H1 (cell line): Measurements from ENCODE around the gene GJD4. TPM values are rescaled to one million over a fixed set of nuclear protein-coding genes. Genes with fewer than 3 reads are reported as not detected.

Source experiments
- CTCF ChIA-PET: fragments of 300-600 bp; sonication (Branson Sonifier 250); formaldehyde crosslinking; loops from one replicate; lab custom pipeline; 2021; ENCODE audit not compliant: partially characterized antibody; lab: Charles Lee
- POLR2A ChIA-PET: fragments of 300-600 bp; sonication (Branson Sonifier 250); formaldehyde crosslinking; loops from one replicate; lab custom pipeline; 2021; ENCODE audit warnings: inconsistent platforms; ENCODE audit not compliant: partially characterized antibody; lab: Charles Lee
- DNase-seq, 2 experiments: peaks; one replicate each; pipeline versions ENCODE4 v3.0.0 to v3.0.0-alpha.2; 2010 to 2022; ENCODE audit warnings: low spot score in 2 of 2, low read depth in 1 of 2, mixed read lengths in 1 of 2
- FAIRE-seq: peaks from 2 replicates; lab custom pipeline; 2011; peaks lifted over from hg19 to GRCh38; lab: Jason Lieb, UNC
- H2AFZ ChIP-seq: 2 replicates; pipeline ENCODE4 v1.8.1; 2012; ENCODE audit warnings: low read length, inconsistent platforms
- H2AK5ac ChIP-seq: 2 replicates; pipeline ENCODE4 v1.6.1; 2013; ENCODE audit warnings: low read depth, low read length
- H2BK120ac ChIP-seq: replicated peaks from 2 replicates; pipeline ENCODE3; 2013; ENCODE audit warnings: low read depth, low read length, inconsistent platforms
- H2BK12ac ChIP-seq: 2 replicates; pipeline ENCODE4 v1.6.1; 2013; ENCODE audit warnings: low read depth, low read length
- H2BK15ac ChIP-seq: 2 replicates; pipeline ENCODE4 v1.6.1; 2013; ENCODE audit warnings: low read length
- H2BK20ac ChIP-seq: 2 replicates; pipeline ENCODE4 v1.6.1; 2013; ENCODE audit warnings: low read length
- H2BK5ac ChIP-seq: 2 replicates; pipeline ENCODE4 v1.6.1; 2013; ENCODE audit warnings: low read depth, low read length
- H3K14ac ChIP-seq: 2 replicates; pipeline ENCODE4 v1.6.1; 2013; ENCODE audit warnings: inconsistent platforms; ENCODE audit not compliant: insufficient read length
- H3K18ac ChIP-seq: 2 replicates; pipeline ENCODE4 v1.6.1; 2013; ENCODE audit warnings: low read length; ENCODE audit errors: extremely low read depth
- H3K23ac ChIP-seq: 2 replicates; pipeline ENCODE4 v1.6.1; 2013; ENCODE audit warnings: inconsistent platforms; ENCODE audit not compliant: insufficient read length
- H3K23me2 ChIP-seq: 2 replicates; pipeline ENCODE4 v1.6.1; 2013; ENCODE audit warnings: low read depth, low read length
- H3K27ac ChIP-seq: 2 replicates; pipeline ENCODE4 v1.6.1; 2011; ENCODE audit warnings: low read depth, low read length, inconsistent platforms
- H3K27me3 ChIP-seq, 4 experiments: replicated peaks in 1 of 4; 1 replicate in 1 of 4; 2 replicates in 3 of 4; pipeline versions ENCODE4 v1.6.1 to v1.8.1; 2011 to 2013; ENCODE audit warnings: low read length in 3 of 4, mild to moderate bottlenecking in 3 of 4, inconsistent platforms in 2 of 4, mixed read lengths in 2 of 4, moderate library complexity in 1 of 4; ENCODE audit not compliant: control insufficient read depth in 3 of 4, insufficient read depth in 3 of 4; ENCODE audit errors: extremely low read depth in 1 of 4
- H3K36me3 ChIP-seq, 4 experiments: 2 replicates each; pipeline versions ENCODE4 v1.6.1 to v1.8.1; 2011 to 2013; ENCODE audit warnings: mild to moderate bottlenecking in 4 of 4, low read length in 3 of 4, moderate library complexity in 2 of 4, control low read depth in 1 of 4, inconsistent platforms in 1 of 4; ENCODE audit not compliant: insufficient read depth in 4 of 4, control insufficient read depth in 2 of 4
- H3K4ac ChIP-seq: replicated peaks from 2 replicates; pipeline ENCODE3; 2013; ENCODE audit warnings: low read length, low read depth, mixed read lengths, inconsistent platforms; ENCODE audit not compliant: insufficient read length
- H3K4me1 ChIP-seq, 4 experiments: replicated peaks in 1 of 4; 1 replicate in 1 of 4; 2 replicates in 3 of 4; pipeline versions ENCODE4 v1.6.1 to v1.8.1; 2011 to 2013; ENCODE audit warnings: low read length in 3 of 4, inconsistent platforms in 2 of 4, mixed read lengths in 1 of 4; ENCODE audit not compliant: insufficient read depth in 4 of 4, control insufficient read depth in 3 of 4
- H3K4me2 ChIP-seq, 2 experiments: 2 replicates each; pipeline versions ENCODE4 v1.6.1 to v1.8.1; 2011 to 2013; ENCODE audit warnings: low read depth in 2 of 2, low read length in 2 of 2, control low read depth in 1 of 2, inconsistent platforms in 1 of 2, mild to moderate bottlenecking in 1 of 2; ENCODE audit not compliant: insufficient read depth in 1 of 2
- H3K4me3 ChIP-seq, 4 experiments: fragments of 200-600, 300-600 bp in 1 of 4; sonication (generic), shearing (Covaris generic), sonication (Bioruptor Twin) in 1 of 4; 2 replicates each; pipeline versions ENCODE4 v1.5.1 to v1.8.1; 2011 to 2016; ENCODE audit warnings: low read length in 4 of 4, low read depth in 3 of 4, control low read depth in 2 of 4, inconsistent platforms in 2 of 4, mild to moderate bottlenecking in 2 of 4, mixed read lengths in 1 of 4, moderate library complexity in 1 of 4; ENCODE audit not compliant: insufficient read depth in 2 of 4; ENCODE audit errors: extremely low read depth in 1 of 4
- H3K56ac ChIP-seq: replicated peaks from 2 replicates; pipeline ENCODE3; 2013; ENCODE audit warnings: low read depth, mild to moderate bottlenecking, mixed read lengths, low read length, inconsistent platforms; ENCODE audit not compliant: insufficient read length
- H3K79me1 ChIP-seq: 2 replicates; pipeline ENCODE4 v1.6.1; 2013; ENCODE audit warnings: low read depth, low read length, control low read depth
- H3K79me2 ChIP-seq, 2 experiments: 2 replicates each; pipeline versions ENCODE4 v1.6.1 to v1.8.1; 2012 to 2013; ENCODE audit warnings: low read length in 2 of 2, mild to moderate bottlenecking in 2 of 2, inconsistent platforms in 1 of 2; ENCODE audit not compliant: insufficient read depth in 2 of 2, control insufficient read depth in 1 of 2
- H3K9ac ChIP-seq, 4 experiments: replicated peaks in 1 of 4; 1 replicate in 1 of 4; 2 replicates in 3 of 4; pipeline versions ENCODE4 v1.6.1 to v1.8.1; 2011 to 2013; ENCODE audit warnings: low read depth in 3 of 4, low read length in 3 of 4, control low read depth in 2 of 4, mild to moderate bottlenecking in 2 of 4, moderate library complexity in 2 of 4, inconsistent platforms in 1 of 4; ENCODE audit errors: extremely low read depth in 1 of 4
- H3K9me3 ChIP-seq, 2 experiments: 2 replicates each; pipeline versions ENCODE4 v1.6.1 to v1.8.1; 2012 to 2013; ENCODE audit warnings: mild to moderate bottlenecking in 2 of 2, moderate library complexity in 2 of 2, control low read depth in 1 of 2, inconsistent platforms in 1 of 2, low read depth in 1 of 2, low read length in 1 of 2, mixed read lengths in 1 of 2; ENCODE audit not compliant: insufficient read depth in 2 of 2
- H4K20me1 ChIP-seq, 2 experiments: replicated peaks in 1 of 2; 2 replicates each; pipeline versions ENCODE3 to v1.8.1; 2011 to 2013; ENCODE audit warnings: inconsistent platforms in 2 of 2, low read length in 2 of 2, mild to moderate bottlenecking in 1 of 2; ENCODE audit not compliant: insufficient read depth in 2 of 2, control insufficient read depth in 1 of 2
- H4K5ac ChIP-seq: 2 replicates; pipeline ENCODE4 v1.6.1; 2013; ENCODE audit warnings: low read length, low read depth, mixed read lengths, inconsistent platforms; ENCODE audit not compliant: insufficient read length
- H4K8ac ChIP-seq: 2 replicates; pipeline ENCODE4 v1.8.0; 2013; ENCODE audit warnings: mild to moderate bottlenecking, moderate library complexity, low read length, inconsistent platforms; ENCODE audit not compliant: insufficient read depth; ENCODE audit errors: extremely low read depth
- H4K91ac ChIP-seq: replicated peaks from 2 replicates; pipeline ENCODE3; 2013; ENCODE audit warnings: low read length, mixed read lengths, inconsistent platforms; ENCODE audit not compliant: insufficient read length
- CBX8 ChIP-seq: fragments of 300-800, 300-1000 bp; sonication (generic); IDR thresholded peaks from 2 replicates; pipeline ENCODE4 v1.7.1; 2016; ENCODE audit warnings: low read depth, low read length, borderline replicate concordance
- RAD21 ChIP-seq, 2 experiments: IDR thresholded peaks in 1 of 2; conservative IDR thresholded peaks in 1 of 2; 2 replicates each; pipeline ENCODE4 v1.6.1; 2011; ENCODE audit warnings: low read depth in 2 of 2, low read length in 2 of 2, improper control_type of control experiment in 1 of 2, inconsistent platforms in 1 of 2, mild to moderate bottlenecking in 1 of 2, moderate library complexity in 1 of 2
- RNF2 ChIP-seq: fragments of 200-900, 300-1000 bp; sonication (generic); IDR thresholded peaks from 2 replicates; pipeline ENCODE4 v1.7.1; 2016; ENCODE audit warnings: borderline replicate concordance, low read depth, mild to moderate bottlenecking, antibody characterized with exemption, low read length; ENCODE audit not compliant: poor library complexity, severe bottlenecking; ENCODE audit errors: missing control alignments
- TEAD4 ChIP-seq: IDR thresholded peaks from 2 replicates; pipeline ENCODE4 v1.6.1; 2012; ENCODE audit warnings: low read depth, low read length, inconsistent platforms, mixed read lengths
- WGBS, 2 experiments: shearing (Covaris generic) in 1 of 2; methylation state at CpG; one replicate each; pipeline versions ENCODE4 v1.1.6 to v1.1.7; 2013 to 2015; ENCODE audit warnings: low lambda C conversion rate in 2 of 2, mixed read lengths in 2 of 2, inconsistent platforms in 1 of 2, low coverage in 1 of 2, missing lambda C conversion rate in 1 of 2; ENCODE audit not compliant: insufficient replicate concordance in 2 of 2, insufficient coverage in 1 of 2, insufficient read length in 1 of 2; ENCODE audit errors: extremely low coverage in 1 of 2, missing lambda C conversion rate in 1 of 2; 5-methylcytosine and 5-hydroxymethylcytosine counted together
- polyA plus RNA-seq, 7 experiments: library from polyadenylated mRNA; depleted of rRNA in 3 of 7; stranded (reverse) in 5 of 7; unstranded in 2 of 7; fragments of >200 nt in 5 of 7; fragments of 200-250 nt in 2 of 7; gene quantifications; 1 replicate in 5 of 7; 2 replicates in 1 of 7; 4 replicates in 1 of 7; pipeline versions ENCODE4 v1.2.1 to v1.2.3, GENCODE V29; 2011 to 2013; ENCODE audit warnings: missing spikeins in 2 of 7, mixed read lengths in 2 of 7
- total RNA-seq: library from RNA; stranded (reverse); fragmentation: NEBNext Ultra II Directional; extraction: Animal tissue kit (Norgen Biotek cat#: 25700); gene quantifications from 2 replicates; pipeline ENCODE4 v1.2.1, GENCODE V29; 2021
- TF ChIP-seq, protein P1 (sequence below): IDR thresholded peaks from 2 replicates; pipeline ENCODE4 v1.6.1; 2012; ENCODE audit warnings: inconsistent platforms
- TF ChIP-seq, protein P2 (sequence below): IDR thresholded peaks from 2 replicates; pipeline ENCODE4 v1.6.1; 2012; ENCODE audit warnings: low read length, inconsistent platforms

GJD4 gene
- total and polyA plus RNA-seq, 2 of the 8 experiments (the other 6 are each of a cell fraction or from before 2014, with no cell fraction given): not detected

DNA sequence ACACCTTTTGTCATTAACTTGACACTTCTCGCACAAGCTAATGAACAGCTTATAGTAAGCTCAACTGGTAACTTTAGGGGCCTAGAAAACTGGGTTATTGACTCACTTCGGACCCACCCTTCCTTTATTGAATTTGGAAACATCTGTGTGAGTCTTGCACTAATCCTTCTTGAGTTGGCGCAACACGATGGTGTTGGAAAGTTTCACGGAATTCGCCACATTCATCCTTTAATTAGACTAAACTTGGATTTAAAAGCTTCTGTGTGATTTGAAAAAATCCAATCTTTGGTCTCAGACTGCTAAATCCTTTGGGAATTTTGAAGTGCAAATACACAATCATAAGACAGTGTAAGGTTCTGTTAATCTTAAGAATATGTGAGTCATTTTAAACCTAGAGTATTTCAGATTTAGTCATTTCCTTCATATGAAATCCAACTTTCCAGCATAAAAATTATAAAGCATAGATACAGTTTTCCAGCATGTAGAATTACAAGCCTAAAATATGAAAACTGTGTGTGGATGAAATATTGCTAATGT, 21.9 kb downstream of the GJD4 start:
- no peak for FAIRE-seq
- H3K56ac ChIP-seq: no peak overlapping the region
- WGBS, 2 experiments: 96% methylated on average over 6 of the region's 6 CpGs; no CpG with 5 or more reads in 1 of the 2 experiments
- TF ChIP-seq, protein P1, sequence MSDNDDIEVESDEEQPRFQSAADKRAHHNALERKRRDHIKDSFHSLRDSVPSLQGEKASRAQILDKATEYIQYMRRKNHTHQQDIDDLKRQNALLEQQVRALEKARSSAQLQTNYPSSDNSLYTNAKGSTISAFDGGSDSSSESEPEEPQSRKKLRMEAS: no peak
- no peak for TF ChIP-seq CBX8
- TF ChIP-seq RNF2: no peak
- no peak for TF ChIP-seq TEAD4
- no peak for TF ChIP-seq RAD21 (IDR thresholded peaks at IDR 0.05 in 1 of 2, conservative IDR thresholded peaks at IDR 0.05 in 1 of 2; ENCODE audit: low read depth in 2 of 2, low read length in 2 of 2)
- TF ChIP-seq, protein P2, sequence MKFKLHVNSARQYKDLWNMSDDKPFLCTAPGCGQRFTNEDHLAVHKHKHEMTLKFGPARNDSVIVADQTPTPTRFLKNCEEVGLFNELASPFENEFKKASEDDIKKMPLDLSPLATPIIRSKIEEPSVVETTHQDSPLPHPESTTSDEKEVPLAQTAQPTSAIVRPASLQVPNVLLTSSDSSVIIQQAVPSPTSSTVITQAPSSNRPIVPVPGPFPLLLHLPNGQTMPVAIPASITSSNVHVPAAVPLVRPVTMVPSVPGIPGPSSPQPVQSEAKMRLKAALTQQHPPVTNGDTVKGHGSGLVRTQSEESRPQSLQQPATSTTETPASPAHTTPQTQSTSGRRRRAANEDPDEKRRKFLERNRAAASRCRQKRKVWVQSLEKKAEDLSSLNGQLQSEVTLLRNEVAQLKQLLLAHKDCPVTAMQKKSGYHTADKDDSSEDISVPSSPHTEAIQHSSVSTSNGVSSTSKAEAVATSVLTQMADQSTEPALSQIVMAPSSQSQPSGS: no peak

More for the DNA sequence above, 21.9 kb downstream of the GJD4 start:
- Histone ChIP-seq H2BK5ac (no peak overlapping the region), H3K79me1 (no peaks in the 10 kb centered on the region), H3K27me3 (no peaks in the 10 kb centered on the region), H3K23ac (no peak overlapping the region), H2BK120ac (no peak overlapping the region), H2BK12ac (no peak overlapping the region), H2AK5ac (no peak overlapping the region), H3K23me2 (no peaks in the 10 kb centered on the region; the same call in 1 of the 2 replicates), H3K9me3 (no peaks in the 10 kb centered on the region), H3K4ac (no peak overlapping the region), H4K20me1 (no peaks in the 10 kb centered on the region), H3K18ac (no peak overlapping the region), H3K36me3 (no peaks in the 10 kb centered on the region), H2BK15ac (no peak overlapping the region), H4K91ac (no peak overlapping the region), H4K5ac (no peak overlapping the region), H2AFZ (no peak overlapping the region), H3K9ac (no peak overlapping the region), H3K4me2 (no peak overlapping the region), H3K4me3 (no peak overlapping the region), H3K4me1 (no peaks in the 10 kb centered on the region), H2BK20ac (no peak overlapping the region), H3K79me2 (no peaks in the 10 kb centered on the region), H4K8ac (no peak overlapping the region), H3K27ac (no peak overlapping the region), H3K14ac (no peak overlapping the region)
- POLR2A ChIA-PET: no interaction called here
- CTCF ChIA-PET: interaction anchor here (0.6 to 2.6 kb wide), 2 partner anchors 8 to 277 kb away, joined by 3 to 9 read pairs; no protein-coding TSS in a partner anchor
- DNase-seq: no peak
